ENCODE measurements around the gene SSBP2.

SSBP2 gene

DNA sequence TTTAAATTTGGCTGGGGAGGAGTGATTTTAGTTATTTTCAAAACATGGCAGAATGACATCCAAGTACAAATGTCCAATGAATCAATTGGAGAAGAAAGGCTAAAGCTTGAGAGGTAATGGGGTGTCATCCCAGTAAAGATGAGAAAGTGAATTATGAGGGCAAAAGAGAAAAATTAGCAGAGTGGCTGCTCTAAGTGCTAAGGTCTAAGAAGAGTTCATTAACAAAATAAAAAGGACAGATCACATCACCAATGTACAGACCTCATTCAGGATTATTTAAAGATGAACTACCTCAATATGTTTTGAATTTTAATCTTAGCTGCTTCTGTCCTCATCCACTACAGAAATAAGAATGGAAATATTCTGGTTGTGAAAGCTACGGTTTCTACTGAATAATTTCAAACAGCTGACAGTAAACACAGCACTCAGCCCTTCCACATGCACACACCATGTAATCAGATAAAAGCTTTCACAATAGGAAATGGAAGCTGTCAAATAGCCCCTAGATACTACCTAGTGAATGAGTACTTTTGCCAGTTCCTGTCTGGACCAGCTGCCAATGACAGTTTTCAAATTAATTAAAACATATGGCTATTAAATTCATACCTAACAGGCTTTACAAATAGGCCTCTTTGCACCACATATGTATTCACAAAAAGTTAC is 171.5 kb downstream of the SSBP2 start:
- no peak for DNase-seq

DNA sequence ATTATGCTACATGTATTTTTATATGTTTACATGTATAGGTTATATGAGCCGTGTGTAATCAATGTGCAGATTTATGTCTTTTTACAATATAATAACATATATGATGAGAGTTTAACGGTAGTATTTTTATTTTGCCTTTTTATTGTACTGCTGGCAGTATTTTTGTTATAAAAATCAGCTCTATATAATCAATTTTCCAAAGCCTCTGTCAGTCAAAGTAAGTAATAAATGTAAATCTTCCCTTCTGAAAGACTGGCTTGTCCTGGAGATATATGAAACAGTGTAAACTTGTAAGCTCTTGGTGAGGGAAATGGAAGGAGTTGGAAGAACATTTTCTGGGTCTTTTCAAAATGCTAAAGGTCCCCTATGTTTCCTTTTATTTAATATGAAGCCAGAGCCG is 173.8 kb downstream of the SSBP2 start:
- no peak for DNase-seq

DNA sequence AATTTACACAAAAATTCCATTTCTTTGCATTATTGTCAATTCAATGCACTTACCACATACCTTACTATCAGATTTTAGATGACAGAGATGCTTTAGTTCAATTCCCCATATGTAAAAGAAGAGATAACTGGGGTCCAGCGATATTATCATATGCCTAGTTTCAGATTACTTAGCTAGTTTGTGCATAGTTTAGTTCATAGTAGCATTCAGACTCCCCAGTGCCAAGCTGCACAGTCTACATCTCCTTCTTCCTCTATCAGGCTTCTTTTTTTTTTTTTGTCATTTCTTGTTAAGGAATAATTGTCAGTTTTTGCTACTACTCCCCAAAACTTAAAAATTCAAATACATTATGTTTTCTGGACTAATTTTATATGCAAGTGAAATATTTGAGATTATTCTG is 175.0 kb downstream of the SSBP2 start:
- no peak for DNase-seq

DNA sequence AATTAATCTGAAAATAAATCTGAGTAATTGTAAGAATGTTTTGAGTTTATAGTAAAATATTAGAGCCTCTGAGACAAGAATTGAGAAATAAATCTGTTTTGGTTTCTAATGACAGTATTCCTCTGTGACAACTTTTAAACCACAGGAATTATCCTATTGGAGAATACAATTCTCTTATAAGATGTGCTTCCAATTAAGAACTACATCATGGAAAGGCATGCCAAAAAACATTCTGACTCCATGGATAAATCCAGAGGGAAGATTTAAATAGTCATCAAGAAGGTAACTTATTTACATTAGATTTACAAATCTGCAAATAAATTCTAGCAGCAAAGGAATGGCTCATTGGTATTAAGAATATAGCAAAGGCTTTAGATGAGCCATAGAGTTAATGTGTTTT is 178.7 kb downstream of the SSBP2 start:
- no peak for DNase-seq

DNA sequence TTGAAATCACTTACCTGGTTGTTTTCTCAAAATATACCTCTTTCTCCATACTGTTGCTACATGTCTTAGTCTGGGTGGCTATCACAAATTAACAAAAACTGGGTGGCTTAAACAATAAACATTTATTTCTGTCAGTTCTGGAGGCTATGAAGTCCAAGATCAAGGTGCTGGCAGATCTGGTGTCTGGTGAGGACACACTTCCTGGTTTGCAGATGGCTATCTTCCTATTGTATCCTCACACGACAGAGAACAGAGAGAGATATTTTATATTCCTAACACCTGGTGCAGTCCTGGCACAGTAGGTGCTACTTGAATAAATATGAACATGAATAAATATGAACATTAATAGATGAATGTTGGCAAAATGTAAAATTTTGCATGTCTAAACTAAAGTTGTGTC is 192.7 kb downstream of the SSBP2 start:
- no peak for DNase-seq

DNA sequence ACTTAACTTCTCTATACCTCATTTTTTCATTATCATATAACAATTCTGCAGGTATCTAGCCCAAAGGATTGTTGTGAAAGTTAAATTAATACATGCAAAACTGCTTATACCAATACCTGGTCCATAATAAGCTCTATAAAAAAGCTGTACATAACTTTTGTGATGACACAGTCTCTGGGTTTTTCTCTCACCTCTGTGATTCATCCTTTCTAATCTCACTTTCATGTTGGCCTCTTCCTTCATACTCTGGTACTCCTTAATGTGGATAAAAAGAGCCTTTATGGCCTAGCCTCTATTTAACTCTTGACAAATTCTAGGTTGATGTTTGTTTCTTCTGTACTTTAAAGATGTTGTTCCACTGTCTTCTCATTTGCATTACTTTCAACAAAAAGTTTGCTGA is 194.1 kb downstream of the SSBP2 start:
- DNase-seq, result no peak

DNA sequence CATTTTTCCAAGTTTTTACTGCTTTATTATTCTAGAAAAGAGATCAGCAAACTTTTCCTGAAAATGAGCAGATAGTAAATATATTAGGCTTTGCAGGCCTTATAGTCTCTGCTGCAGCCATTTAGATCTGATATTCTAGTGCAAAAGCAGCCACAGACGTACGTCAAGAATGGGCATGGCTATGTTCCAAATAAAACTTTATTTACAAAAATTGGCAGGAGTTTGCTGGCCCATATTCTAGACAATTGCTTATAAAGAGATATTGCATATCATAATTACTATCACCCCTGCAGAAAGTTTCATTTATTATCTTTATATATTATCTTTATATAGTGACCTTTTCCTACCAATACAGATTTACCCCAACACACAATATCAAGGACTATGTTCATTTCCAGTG is 195.0 kb downstream of the SSBP2 start:
- no peak for DNase-seq

DNA sequence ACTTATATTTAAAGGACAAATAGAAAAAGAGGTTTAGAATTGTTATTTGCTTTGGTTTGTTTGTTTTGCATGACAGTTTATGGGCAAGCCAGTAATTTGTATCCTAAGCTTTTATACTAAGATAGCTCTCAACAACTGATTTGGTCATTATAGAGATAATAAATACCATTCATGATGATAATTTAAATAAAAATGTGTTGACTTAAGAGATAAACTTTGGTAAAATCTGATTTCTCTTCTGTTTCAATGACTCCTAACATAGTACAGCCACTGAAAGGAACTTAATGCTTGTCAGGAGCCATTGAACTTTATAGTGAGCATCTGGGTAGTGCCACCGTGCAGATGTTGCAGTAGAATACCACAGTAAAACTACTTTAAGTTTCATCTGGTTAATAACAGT is 196.2 kb downstream of the SSBP2 start:
- no peak for DNase-seq

DNA sequence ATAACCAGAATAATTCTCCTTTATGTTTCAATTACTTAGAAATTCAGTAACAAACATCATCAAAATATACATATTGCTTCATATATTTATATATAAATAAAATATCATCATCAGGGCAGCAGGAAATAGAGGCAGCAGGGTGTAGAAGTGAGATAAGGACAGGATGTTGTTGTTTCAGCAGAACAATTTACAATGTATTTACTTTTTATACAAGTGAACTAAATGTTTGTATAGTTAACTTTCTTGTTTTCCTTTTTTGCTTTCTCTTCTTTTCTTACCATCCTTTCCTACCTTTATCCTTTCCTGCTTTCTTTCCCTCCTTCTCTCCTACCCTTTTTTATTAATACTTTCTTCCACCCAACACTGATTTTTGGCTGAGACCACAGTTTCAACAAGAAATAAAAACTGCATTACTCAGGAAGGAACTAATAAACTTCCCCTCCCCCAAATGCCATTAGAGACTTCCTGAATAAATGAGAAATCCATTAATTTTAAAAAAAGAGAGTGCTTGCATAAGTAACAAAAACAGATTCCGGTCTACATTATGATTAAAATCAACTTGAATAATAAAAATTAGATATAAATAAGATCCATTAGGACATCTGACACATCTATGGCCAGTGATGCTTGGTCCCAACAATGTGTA is 197.2 kb downstream of the SSBP2 start:
- no peak for DNase-seq

DNA sequence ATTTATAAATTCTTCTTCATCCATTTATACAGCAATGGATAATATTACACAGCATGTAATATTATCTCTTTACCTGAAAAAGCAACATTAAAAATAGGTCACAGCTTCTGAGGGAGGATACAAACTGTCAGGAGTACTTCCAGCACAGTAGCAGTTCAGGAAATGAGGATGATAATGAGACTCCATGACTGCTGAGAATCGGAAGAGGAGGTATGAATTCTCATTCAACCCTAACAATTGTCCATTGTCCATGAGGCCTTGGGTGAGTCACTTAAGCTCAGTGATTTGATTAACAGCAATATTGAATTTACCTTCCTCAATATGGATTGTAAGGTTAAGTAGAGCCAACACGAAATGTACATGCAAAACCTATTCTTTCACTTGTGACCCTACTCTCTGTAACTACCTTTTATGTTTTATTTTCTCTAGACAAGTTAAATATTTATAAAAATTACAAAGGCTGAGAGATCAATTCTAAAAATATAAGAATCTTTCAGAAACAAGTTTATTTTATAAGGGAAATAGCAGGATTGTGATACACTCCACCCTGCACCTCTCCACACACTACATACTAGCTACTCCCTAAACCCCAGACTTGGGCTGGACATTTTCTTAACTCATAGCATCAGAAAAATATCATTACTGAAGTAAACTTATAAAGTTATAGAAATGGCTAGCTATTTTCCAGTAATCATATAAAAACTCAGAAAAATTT is 197.9 kb downstream of the SSBP2 start:
- DNase-seq, result no peak

DNA sequence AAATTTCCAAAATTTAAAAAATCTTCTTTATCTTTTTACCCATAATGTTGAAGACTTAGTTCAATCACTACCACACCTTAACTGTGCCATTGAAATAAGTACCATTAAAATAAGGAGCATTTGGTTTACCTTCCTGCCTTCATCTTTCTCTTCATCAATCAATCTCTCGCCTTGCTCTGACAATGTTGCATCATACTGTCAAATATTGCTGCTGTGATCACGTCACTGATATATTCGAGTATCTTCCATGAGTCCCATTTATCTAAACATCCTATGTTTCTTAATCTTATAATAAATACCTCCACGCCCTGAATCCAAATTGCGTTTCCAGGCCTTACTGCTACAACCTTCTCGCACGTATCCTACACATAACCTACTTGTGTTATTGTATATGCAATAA is 201.8 kb downstream of the SSBP2 start:
- DNase-seq, result no peak

DNA sequence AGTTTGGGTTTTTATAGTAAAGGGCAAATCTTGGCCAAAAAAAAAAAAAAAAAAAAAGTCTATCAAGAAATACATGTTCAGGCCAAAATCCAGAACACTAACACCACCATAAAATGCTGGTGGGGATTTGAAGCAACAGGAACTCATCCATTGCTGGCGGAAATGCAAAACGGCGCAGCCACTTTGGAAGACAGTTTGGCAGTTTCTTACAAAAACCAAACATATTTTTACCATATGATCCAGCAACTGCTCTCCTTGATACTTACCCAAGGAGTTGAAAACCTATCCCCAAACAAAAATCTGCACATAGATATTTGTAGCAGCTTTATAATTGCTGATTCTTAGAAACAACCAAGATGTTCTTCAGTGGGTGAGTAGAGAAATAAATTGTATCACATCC is 203.9 kb downstream of the SSBP2 start:
- DNase-seq, result no peak

DNA sequence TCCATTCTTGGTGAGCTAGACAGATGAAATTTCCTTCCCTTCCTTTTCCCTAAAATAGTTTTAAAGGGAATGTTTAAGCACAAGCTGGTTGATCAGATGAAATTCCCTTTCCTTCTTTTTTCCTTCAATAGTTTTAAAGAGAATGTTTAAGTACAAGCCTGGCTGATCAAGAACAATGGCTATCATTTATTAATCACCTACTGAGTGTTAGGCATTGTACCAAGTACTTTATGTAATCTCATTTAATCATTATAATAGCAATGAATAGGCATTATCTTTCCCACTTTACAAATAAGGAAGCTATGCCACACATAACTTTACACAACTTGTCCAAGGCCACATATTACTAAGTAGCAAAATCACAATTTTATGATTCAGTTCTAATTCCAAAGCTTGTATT is 205.0 kb downstream of the SSBP2 start:
- DNase-seq, result no peak

DNA sequence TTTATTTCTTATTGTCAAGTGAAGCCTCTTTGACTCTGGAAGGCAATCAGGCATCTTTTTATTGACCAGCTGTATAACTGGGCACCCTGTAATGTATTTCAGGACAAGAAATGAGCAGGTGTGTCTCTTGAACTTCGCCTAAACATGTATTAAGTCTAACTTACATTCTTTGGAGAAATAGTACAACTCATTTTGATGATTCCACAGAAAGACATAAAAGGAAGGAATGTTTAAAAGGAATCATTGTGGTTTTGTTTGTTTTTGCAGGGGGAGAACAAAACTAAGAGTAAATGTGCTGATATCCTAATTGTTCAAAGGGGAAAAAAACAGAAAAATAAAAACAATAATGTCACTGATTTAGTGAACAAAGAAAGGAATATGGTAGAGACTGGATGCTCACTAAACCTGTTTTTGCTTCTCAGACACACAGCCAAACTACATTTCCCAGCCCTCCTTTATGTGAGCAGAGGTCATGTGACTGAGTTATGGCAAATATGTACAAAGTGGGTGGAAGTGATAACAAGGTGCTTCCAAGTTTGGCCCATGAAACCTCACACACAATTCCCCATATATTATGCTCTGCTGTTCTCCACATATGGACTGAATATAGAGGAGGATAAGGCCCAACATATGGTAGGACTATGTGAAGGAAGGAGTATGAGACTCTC is 206.4 kb downstream of the SSBP2 start:
- no peak for DNase-seq

DNA sequence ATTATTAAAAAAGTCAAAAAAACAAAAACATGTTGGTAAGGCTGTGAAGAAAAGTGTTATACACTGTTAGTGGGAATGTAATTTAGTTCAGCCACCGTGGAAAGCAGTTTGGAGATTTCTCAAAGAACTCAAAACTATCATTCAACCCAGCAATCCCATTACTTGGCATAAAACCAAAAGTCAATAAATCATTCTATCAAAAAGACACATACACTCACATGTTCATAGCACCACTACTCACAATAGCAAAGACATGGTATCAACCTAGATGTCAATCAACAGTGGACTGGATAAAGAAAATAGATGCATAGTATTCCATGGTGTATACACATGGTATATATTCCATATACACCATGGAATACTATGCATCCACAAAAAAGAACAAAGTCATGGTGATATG is 208.7 kb downstream of the SSBP2 start:
- no peak for DNase-seq

DNA sequence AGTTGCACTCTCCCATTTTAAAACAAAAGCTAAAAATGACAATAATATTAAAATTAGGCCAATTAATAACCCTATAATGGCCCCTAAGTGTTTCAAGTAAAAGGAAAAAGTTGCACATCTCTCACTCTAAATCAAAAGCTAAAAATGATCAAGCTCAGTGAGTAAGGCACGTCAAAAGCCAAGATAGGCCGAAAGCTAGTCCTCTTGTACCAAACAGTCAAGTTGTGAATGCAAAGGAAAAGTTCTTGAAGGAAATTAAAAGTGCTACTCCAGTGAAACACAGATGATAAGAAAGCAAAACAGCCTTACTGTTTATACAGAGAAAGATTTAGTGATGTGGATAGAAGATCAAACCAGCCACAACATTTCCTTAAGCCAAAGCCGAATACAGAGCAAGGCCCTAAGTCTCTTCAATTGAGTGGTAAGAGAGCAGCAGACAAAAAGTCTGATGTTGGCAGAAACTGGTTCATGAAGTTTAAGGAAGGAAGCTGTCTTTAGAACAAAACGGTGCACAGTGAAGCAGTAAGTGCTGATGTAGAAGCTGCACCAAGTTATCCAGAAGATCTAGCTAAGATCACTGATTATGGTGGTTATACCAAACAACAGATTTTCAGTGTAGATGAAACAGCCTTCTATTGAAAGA is 212.9 kb downstream of the SSBP2 start:
- no peak for DNase-seq

DNA sequence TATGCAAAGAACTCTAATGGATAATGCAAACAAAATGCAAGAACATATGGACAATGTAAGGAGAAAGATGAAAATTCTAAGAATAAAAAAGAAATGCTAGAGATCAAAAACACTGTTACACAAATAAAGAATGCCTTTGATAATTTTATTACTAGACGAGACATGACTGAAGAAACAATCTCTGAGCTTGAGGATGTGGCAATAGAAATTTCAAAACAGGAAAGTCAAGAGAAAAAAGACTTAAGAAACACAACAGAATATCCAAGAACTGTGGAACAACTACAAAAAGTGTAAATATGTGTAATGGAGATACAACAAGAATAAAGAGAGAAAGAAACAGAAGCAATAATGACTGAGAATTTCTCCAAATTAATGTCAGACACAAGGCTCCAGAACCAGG is 216.5 kb downstream of the SSBP2 start:
- no peak for DNase-seq

DNA sequence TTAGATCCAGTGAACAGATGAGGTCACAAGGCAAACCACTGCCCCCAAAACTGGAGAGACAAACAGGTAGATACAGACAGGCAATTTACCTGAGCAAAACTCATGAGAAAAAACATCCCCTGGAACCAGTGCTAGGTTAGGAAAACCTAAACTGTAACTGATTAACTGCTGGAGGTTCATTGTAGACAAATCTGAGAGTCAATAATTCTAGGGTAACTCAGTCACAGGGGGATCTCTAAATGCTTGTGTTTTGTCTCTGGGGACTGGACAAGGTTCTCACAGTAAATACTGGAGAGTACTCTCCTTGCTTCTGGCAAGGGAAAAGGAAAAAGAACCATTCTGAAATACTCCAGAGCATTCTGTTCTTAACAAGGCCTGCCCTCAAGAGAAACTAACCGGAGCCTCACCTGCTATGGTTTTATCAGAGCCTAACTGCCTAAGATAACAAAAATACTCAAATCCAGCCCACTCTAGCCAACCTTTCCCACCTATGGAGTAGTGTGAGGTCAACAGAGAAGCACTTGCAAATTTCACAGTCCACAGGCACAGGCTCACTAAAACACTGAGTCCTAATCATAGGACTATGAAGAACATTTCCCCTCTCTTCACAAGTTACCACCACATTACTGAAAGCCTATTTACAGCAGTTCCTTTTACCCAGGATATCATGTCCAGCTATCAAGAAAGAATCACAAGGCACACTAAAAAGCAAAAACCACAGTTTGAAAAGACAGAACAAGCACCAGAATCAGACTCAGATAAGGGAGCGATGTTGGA is 217.1 kb downstream of the SSBP2 start:
- DNase-seq, result no peak

DNA sequence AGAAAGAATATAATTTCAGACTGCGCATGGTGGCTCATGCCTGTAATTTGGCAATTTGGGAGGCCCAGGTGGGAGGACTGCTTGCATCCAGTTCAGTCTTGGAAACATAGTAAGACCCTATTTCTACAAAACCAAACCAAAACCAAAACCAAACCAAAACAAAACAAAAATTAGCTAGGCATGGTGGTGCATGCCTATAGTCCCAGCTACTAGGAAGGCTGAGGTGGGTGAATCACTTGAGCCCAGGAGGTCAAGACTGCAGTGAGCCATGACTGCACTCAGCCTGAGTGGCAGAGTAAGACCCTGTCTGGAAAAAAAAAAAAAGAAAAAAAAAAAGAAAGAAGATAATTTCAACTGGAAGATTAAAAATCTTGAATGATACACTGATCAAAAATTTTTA is 220.0 kb downstream of the SSBP2 start:
- DNase-seq, result no peak

DNA sequence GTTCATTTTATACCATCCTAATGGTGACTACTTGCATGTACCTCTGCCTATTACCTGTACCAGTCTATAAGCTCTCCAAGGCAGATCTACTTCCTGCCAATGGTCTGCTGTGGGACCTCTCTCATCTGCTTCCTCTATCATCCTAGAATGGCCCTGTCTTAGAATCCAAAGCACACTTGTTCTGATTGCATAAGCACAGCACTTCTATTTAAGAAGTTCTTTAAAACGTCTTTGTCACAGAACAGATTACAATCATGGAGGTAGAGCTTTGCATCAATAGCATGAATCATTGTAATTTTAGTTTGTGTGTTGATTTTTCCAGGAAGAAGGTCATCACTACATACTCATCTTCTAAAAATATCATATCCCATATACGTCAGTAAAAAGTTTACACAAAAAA is 225.2 kb downstream of the SSBP2 start:
- no peak for DNase-seq

DNA sequence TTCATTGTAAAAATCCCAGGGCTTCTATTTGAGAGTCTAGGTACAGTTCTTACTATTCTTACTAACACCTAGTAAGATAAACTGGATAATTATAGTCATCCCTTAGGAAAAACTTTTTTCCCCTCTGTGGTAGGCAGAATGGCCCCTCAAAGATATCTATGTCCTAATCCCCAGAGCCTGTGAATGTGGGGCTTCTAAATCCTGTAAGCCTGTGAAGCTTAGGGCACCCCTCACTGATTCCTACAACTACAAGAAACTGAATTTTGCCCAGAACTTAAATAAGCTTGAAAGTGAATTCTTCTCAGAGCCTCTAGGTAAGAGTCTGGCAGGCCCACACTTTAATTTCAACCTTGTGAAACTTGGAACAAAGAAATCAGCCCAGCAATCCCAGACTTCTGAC is 226.9 kb downstream of the SSBP2 start:
- no peak for DNase-seq

DNA sequence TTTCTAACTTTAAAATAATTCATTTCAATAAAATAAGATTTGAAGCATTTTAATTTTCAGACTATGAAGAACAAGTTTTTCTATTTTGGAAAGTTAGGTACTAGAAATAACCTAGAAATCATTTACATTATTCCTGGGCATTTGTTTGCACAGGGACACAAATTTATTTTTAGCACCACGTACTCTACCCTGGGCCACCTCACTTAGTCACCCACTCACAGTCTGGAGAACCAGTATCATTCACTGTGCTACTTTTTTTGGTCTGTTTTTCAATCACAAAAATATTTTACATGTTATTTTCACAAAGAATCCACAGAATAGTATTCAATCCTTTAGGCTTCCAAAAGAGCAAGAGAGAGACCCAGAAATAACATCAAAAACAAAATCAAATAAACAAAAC is 228.3 kb downstream of the SSBP2 start:
- DNase-seq, result no peak

DNA sequence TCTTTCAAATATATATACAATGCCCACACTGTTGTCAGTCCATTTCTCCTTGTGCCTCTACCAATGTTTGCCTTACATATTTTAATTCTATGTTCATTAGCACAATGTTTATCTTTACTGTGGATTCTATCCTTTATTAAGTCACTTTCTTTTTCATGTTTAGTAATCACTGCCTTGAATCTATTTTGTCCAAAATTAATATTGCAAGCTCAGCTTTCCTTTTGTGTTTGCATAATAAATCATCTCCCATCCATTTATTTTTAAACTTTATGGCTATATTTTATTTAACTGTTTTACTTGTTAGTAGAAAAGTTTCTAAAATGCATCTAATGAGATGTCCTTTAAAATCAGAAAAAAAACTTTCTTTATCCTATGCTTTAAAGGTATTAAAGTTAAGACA is 230.1 kb downstream of the SSBP2 start:
- DNase-seq, result no peak
